Astrocyte of the spinal cord (primary cell): ENCODE data around the gene CHORDC1.

ENCODE experiments used
- DNase-seq: peaks from one replicate; pipeline ENCODE4 v3.0.0; 2011; ENCODE audit warnings: low read depth, low spot score
- H3K4me3 ChIP-seq: 2 replicates; pipeline ENCODE4 v1.5.1; 2011; ENCODE audit warnings: low read depth, mild to moderate bottlenecking, low read length, moderate library complexity
- in situ Hi-C: cut with HindIII; loops from 2 replicates; pipeline ENCODE4 v1.10.0; 2017; ENCODE audit warnings: low sequenced_read_pairs
- TF ChIP-seq, protein P1 (sequence below): IDR thresholded peaks from 2 replicates; pipeline ENCODE4 v1.5.1; 2012; ENCODE audit warnings: low read depth, mild to moderate bottlenecking, low read length, inconsistent platforms

CHORDC1 gene

DNA sequence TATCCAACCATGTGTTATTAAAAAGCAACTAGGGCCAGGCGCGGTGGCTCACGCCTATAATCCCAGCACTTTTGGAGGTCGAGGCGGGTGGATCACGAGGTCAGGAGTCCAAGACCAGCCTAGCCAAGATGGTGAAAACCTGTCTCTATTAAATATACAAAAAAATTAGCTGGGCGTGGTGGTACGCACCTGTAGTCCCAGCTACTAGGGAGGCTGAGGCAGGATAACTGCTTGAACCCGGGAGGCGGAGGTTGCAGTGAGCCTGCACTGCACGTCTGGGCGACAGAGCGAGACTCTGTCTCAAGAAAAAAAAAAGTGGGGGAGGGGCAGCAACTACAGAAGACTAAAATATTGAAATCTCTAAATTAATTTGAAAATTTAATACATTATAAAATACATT, 18.4 kb downstream of the CHORDC1 start:
- TF ChIP-seq, protein P1, sequence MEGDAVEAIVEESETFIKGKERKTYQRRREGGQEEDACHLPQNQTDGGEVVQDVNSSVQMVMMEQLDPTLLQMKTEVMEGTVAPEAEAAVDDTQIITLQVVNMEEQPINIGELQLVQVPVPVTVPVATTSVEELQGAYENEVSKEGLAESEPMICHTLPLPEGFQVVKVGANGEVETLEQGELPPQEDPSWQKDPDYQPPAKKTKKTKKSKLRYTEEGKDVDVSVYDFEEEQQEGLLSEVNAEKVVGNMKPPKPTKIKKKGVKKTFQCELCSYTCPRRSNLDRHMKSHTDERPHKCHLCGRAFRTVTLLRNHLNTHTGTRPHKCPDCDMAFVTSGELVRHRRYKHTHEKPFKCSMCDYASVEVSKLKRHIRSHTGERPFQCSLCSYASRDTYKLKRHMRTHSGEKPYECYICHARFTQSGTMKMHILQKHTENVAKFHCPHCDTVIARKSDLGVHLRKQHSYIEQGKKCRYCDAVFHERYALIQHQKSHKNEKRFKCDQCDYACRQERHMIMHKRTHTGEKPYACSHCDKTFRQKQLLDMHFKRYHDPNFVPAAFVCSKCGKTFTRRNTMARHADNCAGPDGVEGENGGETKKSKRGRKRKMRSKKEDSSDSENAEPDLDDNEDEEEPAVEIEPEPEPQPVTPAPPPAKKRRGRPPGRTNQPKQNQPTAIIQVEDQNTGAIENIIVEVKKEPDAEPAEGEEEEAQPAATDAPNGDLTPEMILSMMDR: no peak
- no peak overlapping the region for H3K4me3 ChIP-seq
- no peak for DNase-seq
- in situ Hi-C loops: no loop called here

DNA sequence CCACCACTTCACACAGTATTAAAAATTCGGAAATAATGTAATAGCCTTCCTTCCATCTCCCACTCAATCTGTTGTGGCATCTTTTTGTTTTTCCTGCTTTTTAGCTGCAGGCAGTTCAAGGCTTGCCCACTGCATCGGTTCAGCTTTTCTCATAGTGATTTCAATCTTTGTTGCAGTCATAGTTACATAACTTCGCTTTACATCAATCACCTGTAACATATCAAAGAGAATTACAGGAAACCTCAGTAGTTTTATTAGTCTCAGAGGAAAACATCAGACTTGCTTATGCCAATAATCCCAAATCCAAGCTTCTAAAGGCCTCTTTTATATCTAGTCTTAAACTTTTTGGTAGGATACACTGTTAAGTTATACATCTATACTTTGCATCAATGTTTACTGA, 20.5 kb downstream of the CHORDC1 start:
- in situ Hi-C loops: no loop called here
- TF ChIP-seq, protein P1: no peak
- no peak for DNase-seq
- no peak overlapping the region for H3K4me3 ChIP-seq

DNA sequence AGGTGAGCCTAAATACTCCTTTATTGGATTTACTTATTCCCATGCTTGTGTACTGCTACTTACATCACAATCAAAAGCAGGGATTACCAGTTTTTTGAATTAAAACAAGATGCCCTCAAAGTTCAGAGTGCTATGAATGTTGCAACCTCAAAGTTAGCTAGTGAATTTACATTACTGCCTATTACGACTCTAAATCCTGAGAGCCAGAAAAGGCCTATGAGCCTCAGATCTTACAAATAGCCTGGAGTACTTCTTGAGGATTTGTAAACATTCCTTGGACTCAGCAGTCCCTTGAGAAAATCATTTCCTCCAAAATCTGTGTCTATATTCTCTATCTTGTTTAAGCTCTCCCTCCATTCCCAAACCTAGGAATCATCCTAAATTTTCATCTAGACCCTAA, 25.5 kb downstream of the CHORDC1 start:
- TF ChIP-seq, protein P1: no peak
- no peak for DNase-seq
- in situ Hi-C loops: no loop called here
- H3K4me3 ChIP-seq: no peak overlapping the region

DNA sequence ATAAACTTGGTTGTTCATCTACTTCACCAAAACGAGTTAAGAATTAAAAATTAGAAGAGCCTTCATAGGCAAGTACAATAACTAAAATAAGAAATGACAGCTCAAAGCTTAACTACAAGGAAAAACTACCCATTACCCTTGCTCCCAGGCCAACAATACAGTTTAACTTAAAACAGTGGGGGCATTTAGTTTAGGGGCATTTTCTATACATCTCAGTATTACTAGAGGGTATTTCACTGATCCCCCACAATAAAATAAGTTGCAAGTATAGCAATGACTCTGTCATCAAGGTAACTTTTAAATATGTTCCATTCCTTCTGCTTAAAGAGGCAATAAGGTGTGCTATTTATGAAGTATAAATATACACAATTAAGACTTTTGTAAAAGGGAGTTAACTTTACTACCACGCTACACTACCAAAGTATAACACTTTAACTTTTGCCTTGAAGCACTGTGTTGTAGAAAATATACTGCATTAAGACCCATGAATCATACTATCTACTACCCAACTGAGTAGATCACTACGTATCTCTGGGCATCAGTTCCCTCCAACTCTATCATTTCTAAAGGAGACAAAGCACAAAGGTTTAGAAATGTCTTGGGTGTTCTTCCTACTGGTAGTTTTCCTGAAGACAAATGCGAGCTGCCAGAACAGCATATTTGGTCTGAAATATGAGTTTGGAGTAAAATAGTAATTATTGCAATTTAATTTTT, 29.8 kb downstream of the CHORDC1 start:
- H3K4me3 ChIP-seq: no peak overlapping the region
- TF ChIP-seq, protein P1: no peak
- DNase-seq: no peak
- in situ Hi-C loops: no loop called here

DNA sequence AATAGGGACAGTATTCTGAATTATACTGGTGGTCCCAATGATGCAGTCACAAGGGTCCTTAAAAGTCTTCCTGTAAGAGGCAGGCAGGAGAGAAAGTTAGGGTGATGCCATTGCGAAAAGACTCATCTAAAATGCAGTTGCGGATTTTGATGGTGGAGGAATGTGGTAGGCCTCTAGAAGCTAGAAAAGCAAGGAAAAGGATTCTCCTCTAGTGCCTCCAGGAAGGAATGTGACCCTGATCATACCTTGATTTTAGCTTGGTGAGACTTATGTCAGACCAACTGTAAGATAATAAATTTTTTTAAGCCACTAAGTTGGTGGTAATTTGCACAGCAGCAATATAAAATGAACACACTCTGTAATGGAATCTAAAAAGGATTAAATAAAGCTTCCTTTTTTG, 33.8 kb downstream of the CHORDC1 start:
- in situ Hi-C loops: no loop called here
- no peak for DNase-seq
- TF ChIP-seq, protein P1: no peak
- no peak overlapping the region for H3K4me3 ChIP-seq

DNA sequence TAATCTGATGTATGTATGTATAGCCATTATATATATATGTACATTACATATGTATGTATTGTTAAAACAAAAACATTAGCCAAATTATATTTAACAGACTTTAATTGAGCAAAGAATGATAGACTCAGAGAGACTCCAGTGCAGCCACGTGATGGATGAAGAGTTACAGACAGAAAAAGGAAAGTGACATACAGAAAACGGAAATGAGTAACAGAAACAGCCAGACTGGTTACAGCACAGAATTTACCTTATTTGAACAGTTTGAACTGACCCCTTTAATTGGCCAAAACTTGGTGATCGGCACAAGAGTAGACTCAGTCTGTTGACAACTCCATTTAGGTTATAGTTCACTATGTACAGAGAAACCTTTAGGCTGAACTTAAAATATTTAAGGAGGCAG, 35.0 kb downstream of the CHORDC1 start:
- no peak overlapping the region for H3K4me3 ChIP-seq
- no peak for DNase-seq
- TF ChIP-seq, protein P1: no peak
- in situ Hi-C loops: no loop called here
